DND-41 (cell line): ENCODE results near the gene FAM13A.

Experiments used
- EZH2 ChIP-seq: IDR thresholded peaks from 3 replicates; pipeline ENCODE4 v1.6.1; 2012; ENCODE audit warnings: borderline replicate concordance, low read depth, mild to moderate bottlenecking, moderate library complexity, low read length, inconsistent platforms; ENCODE audit not compliant: severe bottlenecking
- TF ChIP-seq, protein P1 (sequence below): IDR thresholded peaks from 2 replicates; pipeline ENCODE4 v1.5.1; 2012; ENCODE audit warnings: borderline replicate concordance, low read length, moderate library complexity, mild to moderate bottlenecking; ENCODE audit not compliant: poor library complexity, severe bottlenecking; ENCODE audit errors: extremely low read depth

- TF ChIP-seq, protein P1, sequence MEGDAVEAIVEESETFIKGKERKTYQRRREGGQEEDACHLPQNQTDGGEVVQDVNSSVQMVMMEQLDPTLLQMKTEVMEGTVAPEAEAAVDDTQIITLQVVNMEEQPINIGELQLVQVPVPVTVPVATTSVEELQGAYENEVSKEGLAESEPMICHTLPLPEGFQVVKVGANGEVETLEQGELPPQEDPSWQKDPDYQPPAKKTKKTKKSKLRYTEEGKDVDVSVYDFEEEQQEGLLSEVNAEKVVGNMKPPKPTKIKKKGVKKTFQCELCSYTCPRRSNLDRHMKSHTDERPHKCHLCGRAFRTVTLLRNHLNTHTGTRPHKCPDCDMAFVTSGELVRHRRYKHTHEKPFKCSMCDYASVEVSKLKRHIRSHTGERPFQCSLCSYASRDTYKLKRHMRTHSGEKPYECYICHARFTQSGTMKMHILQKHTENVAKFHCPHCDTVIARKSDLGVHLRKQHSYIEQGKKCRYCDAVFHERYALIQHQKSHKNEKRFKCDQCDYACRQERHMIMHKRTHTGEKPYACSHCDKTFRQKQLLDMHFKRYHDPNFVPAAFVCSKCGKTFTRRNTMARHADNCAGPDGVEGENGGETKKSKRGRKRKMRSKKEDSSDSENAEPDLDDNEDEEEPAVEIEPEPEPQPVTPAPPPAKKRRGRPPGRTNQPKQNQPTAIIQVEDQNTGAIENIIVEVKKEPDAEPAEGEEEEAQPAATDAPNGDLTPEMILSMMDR, result no peak
- no peak for TF ChIP-seq EZH2
Measured at GRCh38 chr4:88736264-88736663, 320.7 kb downstream of the FAM13A start.
